BJ (cell line): Measurements from ENCODE around the gene ABCB11. TPM values are rescaled to one million over a fixed set of nuclear protein-coding genes. Genes with fewer than 3 reads are reported as not detected.
"Not testable (repeated sequence)": the region's sequence is repeated elsewhere in the genome, so short reads cannot be mapped to it uniquely, and the experiment has no call there.

ENCODE experiments used
- CTCF ChIA-PET: fragments of 350-600 bp; formaldehyde crosslinking; extraction: SDS; loops from one replicate; lab custom pipeline; 2021; ENCODE audit warnings: antibody characterized with exemption, inconsistent platforms; lab: Yijun Ruan, JAX
- POLR2A ChIA-PET: fragments of 300-600 bp; sonication (Branson Sonifier 250); formaldehyde crosslinking; extraction: SDS; loops from one replicate; lab custom pipeline; 2021; ENCODE audit warnings: antibody characterized with exemption; lab: Charles Lee
- DNase-seq: peaks from one replicate; pipeline ENCODE4 v3.0.0-alpha.2; 2011; ENCODE audit warnings: low read depth
- H3K27me3 ChIP-seq: 2 replicates; pipeline ENCODE4 v1.6.0; 2011; ENCODE audit warnings: low read length; ENCODE audit not compliant: control insufficient read depth, insufficient read depth
- H3K36me3 ChIP-seq: 2 replicates; pipeline ENCODE4 v1.5.1; 2011; ENCODE audit warnings: low read length; ENCODE audit not compliant: control insufficient read depth, insufficient read depth
- H3K4me3 ChIP-seq: 2 replicates; pipeline ENCODE4 v1.5.1; 2011; ENCODE audit warnings: low read depth, mild to moderate bottlenecking, control low read depth, low read length
- CTCF ChIP-seq: IDR thresholded peaks from 2 replicates; pipeline ENCODE4 v1.5.1; 2011; ENCODE audit warnings: low read depth, mild to moderate bottlenecking, control low read depth, inconsistent platforms, low read length, moderate library complexity; ENCODE audit not compliant: insufficient read depth
- polyA plus RNA-seq: library from polyadenylated mRNA; depleted of rRNA; stranded (reverse); fragments of >200 nt; gene quantifications from 2 replicates; pipeline ENCODE4 v1.2.3, GENCODE V29; 2011; rRNA removed

ABCB11 gene
- polyA plus RNA-seq, 1 experiment: not detected

- ChIA-PET POLR2A (no interaction called here), CTCF (interaction anchor here (0.7 to 0.8 kb wide), 2 partner anchors 152 to 588 kb away, joined by 3 to 4 read pairs; no protein-coding TSS in a partner anchor)
- no peak for TF ChIP-seq CTCF
- peak overlapping the region; percentile 59 for H3K4me3 ChIP-seq
- H3K27me3 ChIP-seq: no peaks in the 10 kb centered on the region
- no peaks in the 10 kb centered on the region for H3K36me3 ChIP-seq
- DNase-seq: no peak
These were observed 141.5 kb downstream of the ABCB11 start for GRCh38 chr2:168889635-168890005.

GRCh38 chr2:168884975-168885374 lies 146.1 kb downstream of the ABCB11 start:
- H3K4me3 ChIP-seq: no peak overlapping the region
- CTCF ChIA-PET: interaction anchor here (1.5 kb wide), 1 partner anchor 111 kb away, joined by 4 read pairs; no protein-coding TSS in a partner anchor
- POLR2A ChIA-PET: no interaction called here
- no peak for TF ChIP-seq CTCF
- no peak for DNase-seq
- H3K27me3 ChIP-seq: no peaks in the 10 kb centered on the region
- H3K36me3 ChIP-seq: no peaks in the 10 kb centered on the region

- CTCF ChIA-PET, DNase-seq, POLR2A ChIA-PET, H3K27me3 ChIP-seq, H3K4me3 ChIP-seq, H3K36me3 ChIP-seq: not testable (repeated sequence)
These were observed 149.0 kb downstream of the ABCB11 start for GRCh38 chr2:168882163-168882562.

GRCh38 chr2:168874368-168875054 lies 156.6 kb downstream of the ABCB11 start:
- no peak for TF ChIP-seq CTCF
- H3K4me3 ChIP-seq: no peak overlapping the region
- DNase-seq: no peak
- ChIA-PET CTCF (no interaction called here), POLR2A (no interaction called here)
- H3K36me3 ChIP-seq: no peaks in the 10 kb centered on the region
- H3K27me3 ChIP-seq: no peaks in the 10 kb centered on the region

- H3K4me3 ChIP-seq, POLR2A ChIA-PET, DNase-seq, CTCF ChIA-PET, H3K27me3 ChIP-seq, H3K36me3 ChIP-seq: not testable (repeated sequence)
These were observed 160.3 kb downstream of the ABCB11 start for GRCh38 chr2:168870824-168871223.

Other genes starting within 250 kb of the ABCB11 start
- not detected in 2 replicates for gene NOSTRIN, start 228.7 kb downstream of the ABCB11 start, polyA plus RNA-seq
- gene SPC25, start 140.9 kb downstream of the ABCB11 start, polyA plus RNA-seq: 4.8 and 9.5 TPM in 2 replicates
- not detected in 2 replicates for gene G6PC2, start 130.0 kb downstream of the ABCB11 start, polyA plus RNA-seq
- not detected in 2 replicates for gene DHRS9, start 38.2 kb upstream of the ABCB11 start, polyA plus RNA-seq